IMR-90 (cell line): ENCODE measurements around the gene STK32A. TPM values are rescaled to one million over a fixed set of nuclear protein-coding genes. Genes with fewer than 3 reads are reported as not detected.

Source experiments
- ATAC-seq: fragments of 200-7000 bp; cut with Tn5 transposase; 2 replicates; pipeline ENCODE4 v1.9.1; 2020; ENCODE audit warnings: low read depth, mild to moderate bottlenecking, moderate library complexity
- BruUV-seq: library from RNA; stranded (reverse); fragments of 400-500 nt; replicated peaks from 2 replicates; lab custom pipeline; 2021; lab: Mats Ljungman, UMichigan
- CTCF ChIA-PET: fragments of 300-600 bp; formaldehyde crosslinking; extraction: SDS; loops from one replicate; lab custom pipeline; 2021; ENCODE audit warnings: antibody characterized with exemption; lab: Yijun Ruan, JAX
- POLR2A ChIA-PET: fragments of 300-600 bp; sonication (Branson Sonifier 250); formaldehyde crosslinking; loops from one replicate; lab custom pipeline; 2022; ENCODE audit warnings: antibody characterized with exemption; ENCODE audit not compliant: unreplicated experiment; lab: Charles Lee
- DNase-seq: peaks from one replicate; pipeline ENCODE4 v3.0.0; 2013
- H2AFZ ChIP-seq: replicated peaks from 2 replicates; pipeline ENCODE3; 2013; ENCODE audit warnings: low read length, mild to moderate bottlenecking; ENCODE audit not compliant: poor library complexity
- H2AK5ac ChIP-seq: 2 replicates; pipeline ENCODE4 v1.6.1; 2013; ENCODE audit warnings: low read depth, low read length, inconsistent platforms
- H2AK9ac ChIP-seq: replicated peaks from 2 replicates; pipeline ENCODE3; 2013; ENCODE audit warnings: mild to moderate bottlenecking, low read depth, low read length, moderate library complexity; ENCODE audit not compliant: poor library complexity
- H2BK120ac ChIP-seq: 2 replicates; pipeline ENCODE4 v1.6.1; 2013; ENCODE audit warnings: low read depth, low read length, inconsistent platforms
- H2BK15ac ChIP-seq: 3 replicates; pipeline ENCODE4 v1.6.1; 2013; ENCODE audit warnings: low read depth, low read length, inconsistent platforms
- H2BK20ac ChIP-seq: 2 replicates; pipeline ENCODE4 v1.6.1; 2013; ENCODE audit warnings: low read depth, mild to moderate bottlenecking, inconsistent platforms, low read length, moderate library complexity
- H2BK5ac ChIP-seq: 2 replicates; pipeline ENCODE4 v1.6.1; 2013; ENCODE audit warnings: mild to moderate bottlenecking, low read depth, low read length, inconsistent platforms; ENCODE audit not compliant: poor library complexity, severe bottlenecking
- H3K14ac ChIP-seq: replicated peaks from 2 replicates; pipeline ENCODE4 v1.6.1; 2013; ENCODE audit warnings: low read depth, low read length, inconsistent platforms
- H3K18ac ChIP-seq: 2 replicates; pipeline ENCODE4 v1.6.1; 2013; ENCODE audit warnings: low read depth, low read length, control low read depth
- H3K23ac ChIP-seq: 2 replicates; pipeline ENCODE4 v1.6.1; 2013; ENCODE audit warnings: low read depth, low read length, inconsistent platforms
- H3K27ac ChIP-seq: 2 replicates; pipeline ENCODE4 v1.5.1; 2013; ENCODE audit warnings: mild to moderate bottlenecking, control low read depth, low read length; ENCODE audit not compliant: insufficient read depth
- H3K27me3 ChIP-seq: 2 replicates; pipeline ENCODE4 v1.6.1; 2013; ENCODE audit warnings: low read length; ENCODE audit not compliant: control insufficient read depth, insufficient read depth
- H3K36me3 ChIP-seq: 2 replicates; pipeline ENCODE4 v1.6.1; 2013; ENCODE audit warnings: low read length, mixed read lengths; ENCODE audit not compliant: control insufficient read depth, insufficient read depth
- H3K4ac ChIP-seq: 2 replicates; pipeline ENCODE4 v1.6.1; 2013; ENCODE audit warnings: low read depth, low read length, inconsistent platforms
- H3K4me1 ChIP-seq: 2 replicates; pipeline ENCODE4 v1.6.1; 2013; ENCODE audit warnings: low read length, mixed read lengths; ENCODE audit not compliant: control insufficient read depth, insufficient read depth
- H3K4me2 ChIP-seq: 2 replicates; pipeline ENCODE4 v1.6.1; 2013; ENCODE audit warnings: low read depth, mild to moderate bottlenecking, control low read depth, low read length, moderate library complexity
- H3K4me3 ChIP-seq: 2 replicates; pipeline ENCODE4 v1.5.1; 2013; ENCODE audit warnings: low read depth, mild to moderate bottlenecking, control low read depth, low read length, moderate library complexity; ENCODE audit not compliant: insufficient read depth
- H3K56ac ChIP-seq: 2 replicates; pipeline ENCODE4 v1.6.1; 2013; ENCODE audit warnings: low read length, inconsistent platforms; ENCODE audit not compliant: insufficient read depth; ENCODE audit errors: extremely low read depth
- H3K79me1 ChIP-seq, 2 experiments: 2 replicates each; pipeline ENCODE4 v1.6.1; 2013; ENCODE audit warnings: low read length in 2 of 2, inconsistent platforms in 1 of 2, low read depth in 1 of 2
- H3K9ac ChIP-seq: 2 replicates; pipeline ENCODE4 v1.6.1; 2013; ENCODE audit warnings: low read depth, low read length, control low read depth
- H3K9me1 ChIP-seq: 2 replicates; pipeline ENCODE4 v1.6.1; 2013; ENCODE audit warnings: low read length, inconsistent platforms; ENCODE audit not compliant: insufficient read depth
- H3K9me3 ChIP-seq: 2 replicates; pipeline ENCODE4 v1.6.1; 2013; ENCODE audit warnings: low read length; ENCODE audit not compliant: control insufficient read depth, insufficient read depth
- H4K20me1 ChIP-seq: 2 replicates; pipeline ENCODE4 v1.6.1; 2013; ENCODE audit warnings: low read length, inconsistent platforms; ENCODE audit not compliant: insufficient read depth
- H4K5ac ChIP-seq: 2 replicates; pipeline ENCODE4 v1.6.1; 2013; ENCODE audit warnings: mild to moderate bottlenecking, low read depth, low read length, control low read depth
- H4K8ac ChIP-seq, 2 experiments: 2 replicates each; pipeline ENCODE4 v1.6.1; 2013; ENCODE audit warnings: low read depth in 2 of 2, low read length in 2 of 2, control low read depth in 1 of 2, inconsistent platforms in 1 of 2
- H4K91ac ChIP-seq: 2 replicates; pipeline ENCODE4 v1.6.1; 2013; ENCODE audit warnings: low read depth, low read length, inconsistent platforms; ENCODE audit not compliant: insufficient read depth
- BHLHE40 ChIP-seq: fragments of 150-350 bp; IDR thresholded peaks from 2 replicates; pipeline ENCODE4 v1.6.1; 2016; ENCODE audit warnings: mild to moderate bottlenecking, low read depth, low read length
- CEBPB ChIP-seq: IDR thresholded peaks from 2 replicates; pipeline ENCODE4 v1.6.1; 2012; ENCODE audit warnings: low read depth, low read length, improper control_type of control experiment
- CHD1 ChIP-seq: IDR thresholded peaks from 2 replicates; pipeline ENCODE4 v1.6.1; 2012; ENCODE audit warnings: low read depth, low read length, improper control_type of control experiment
- CTCF ChIP-seq: conservative IDR thresholded peaks from 2 replicates; pipeline ENCODE4 v1.5.1; 2012; ENCODE audit warnings: mild to moderate bottlenecking, low read depth, low read length, improper control_type of control experiment
- ELK1 ChIP-seq: fragments of 150-350 bp; IDR thresholded peaks from 2 replicates; pipeline ENCODE4 v1.6.1; 2016; ENCODE audit warnings: low read depth, mild to moderate bottlenecking, low read length, moderate library complexity, borderline replicate concordance
- FOS ChIP-seq: fragments of 150-350 bp; IDR thresholded peaks from 2 replicates; pipeline ENCODE4 v1.6.1; 2016; ENCODE audit warnings: low read depth, low read length
- MXI1 ChIP-seq: IDR thresholded peaks from 2 replicates; pipeline ENCODE4 v1.6.1; 2012; ENCODE audit warnings: low read depth, mild to moderate bottlenecking, low read length, moderate library complexity, borderline replicate concordance
- NFE2L2 ChIP-seq: fragments of 150-350 bp; IDR thresholded peaks from 2 replicates; pipeline ENCODE4 v1.6.1; 2016; ENCODE audit warnings: low read depth, mild to moderate bottlenecking, low read length
- POLR2A ChIP-seq: IDR thresholded peaks from 2 replicates; pipeline ENCODE4 v1.6.1; 2012; ENCODE audit warnings: mild to moderate bottlenecking, low read depth, low read length
- RAD21 ChIP-seq: IDR thresholded peaks from 2 replicates; pipeline ENCODE4 v1.6.1; 2012; ENCODE audit warnings: low read length, improper control_type of control experiment
- RCOR1 ChIP-seq: IDR thresholded peaks from 2 replicates; pipeline ENCODE4 v1.6.1; 2012; ENCODE audit warnings: mild to moderate bottlenecking, low read length, improper control_type of control experiment; ENCODE audit not compliant: insufficient replicate concordance
- RFX5 ChIP-seq: IDR thresholded peaks from 2 replicates; pipeline ENCODE4 v1.8.0; 2012; ENCODE audit warnings: low read depth, mild to moderate bottlenecking, low read length, moderate library complexity
- SMC3 ChIP-seq: fragments of 150-350 bp; IDR thresholded peaks from 2 replicates; pipeline ENCODE4 v1.6.1; 2016; ENCODE audit warnings: low read depth, mild to moderate bottlenecking, antibody characterized with exemption, low read length, moderate library complexity
- USF2 ChIP-seq: fragments of 150-350 bp; IDR thresholded peaks from 2 replicates; pipeline ENCODE4 v1.6.1; 2017; ENCODE audit warnings: mild to moderate bottlenecking, antibody characterized with exemption, low read length, low read depth
- WGBS, 2 experiments: methylation state at CpG; one replicate each; pipeline versions ENCODE4 v1.1.5 to v1.1.7; 2013; ENCODE audit warnings: missing lambda C conversion rate in 2 of 2; ENCODE audit not compliant: insufficient read length in 1 of 2; ENCODE audit errors: extremely low coverage in 2 of 2; 5-methylcytosine and 5-hydroxymethylcytosine counted together
- dilution Hi-C: fragments of 300-500 bp; cut with HindIII; formaldehyde crosslinking; loops from one replicate; pipeline ENCODE4 v1.14.3; 2018; ENCODE audit warnings: low sequenced_read_pairs; ENCODE audit not compliant: unreplicated experiment
- in situ Hi-C: fragments of 300-500 bp; cut with MboI; formaldehyde crosslinking; loops from 3 replicates; pipeline ENCODE4 v1.14.3; 2019; ENCODE audit warnings: low sequenced_read_pairs, inconsistent platforms, mixed read lengths
- intact Hi-C: fragments of 100-400 bp; cut with micrococcal nuclease; formaldehyde crosslinking; loops from 2 replicates; pipeline ENCODE4 v1.10.0; 2022
- polyA plus RNA-seq, 3 experiments: library from polyadenylated mRNA; depleted of rRNA; stranded (reverse); fragments of >200 nt; gene quantifications; 2 replicates each; pipeline ENCODE4 v1.2.3, GENCODE V29; 2012; ENCODE audit warnings: low replicate concordance in 1 of 3
- total RNA-seq: library from RNA; depleted of rRNA; stranded (reverse); fragments of >200 nt; gene quantifications from 2 replicates; pipeline ENCODE4 v1.2.3, GENCODE V29; 2012

STK32A gene
- total and polyA plus RNA-seq, 2 of the 4 experiments (the other 2 are of a cell fraction): 0.12 to 0.18 TPM

GRCh38 chr5:147321569-147321968, 86.7 kb downstream of the STK32A start:
- H4K20me1 ChIP-seq: no peaks in the 10 kb centered on the region
- H2BK5ac ChIP-seq: no peak overlapping the region
- CTCF ChIA-PET: no interaction called here
- no peak overlapping the region for H3K56ac ChIP-seq
- H2AK5ac ChIP-seq: no peak overlapping the region
- H3K4me1 ChIP-seq: no peaks in the 10 kb centered on the region
- no TSS peak for BruUV-seq
- no peak overlapping the region for H3K14ac ChIP-seq
- TF ChIP-seq ELK1 (no peak), CEBPB (no peak), SMC3 (no peak), CHD1 (no peak), FOS (no peak), RAD21 (no peak), USF2 (no peak), RCOR1 (no peak), BHLHE40 (no peak), NFE2L2 (no peak), RFX5 (no peak), MXI1 (no peak), CTCF (no peak), POLR2A (no peak)
- H3K4ac ChIP-seq: no peak overlapping the region
- H2BK20ac ChIP-seq: no peak overlapping the region
- no peak overlapping the region for H3K27ac ChIP-seq
- H2AK9ac ChIP-seq: no peak overlapping the region
- H3K4me3 ChIP-seq: no peak overlapping the region
- H3K9me1 ChIP-seq: no peaks in the 10 kb centered on the region
- no peak overlapping the region for H3K4me2 ChIP-seq
- dilution Hi-C loops (no loop called here), in situ Hi-C loops (no loop called here), intact Hi-C loops (no loop called here)
- DNase-seq (no peak), ATAC-seq (no peak)
- H3K36me3 ChIP-seq: no peaks in the 10 kb centered on the region
- no peak overlapping the region for H3K18ac ChIP-seq
- no CpG with 5 or more reads among the region's 1 CpG for WGBS, 2 experiments
- H2BK15ac ChIP-seq: no peak overlapping the region
- H4K8ac ChIP-seq: no peak overlapping the region
- no peak overlapping the region for H4K5ac ChIP-seq
- no peaks in the 10 kb centered on the region for H3K79me1 ChIP-seq
- H3K9me3 ChIP-seq: no peaks in the 10 kb centered on the region
- H3K23ac ChIP-seq: no peak overlapping the region
- no peak overlapping the region for H4K91ac ChIP-seq
- POLR2A ChIA-PET: no interaction called here
- H3K27me3 ChIP-seq: no peaks in the 10 kb centered on the region
- no peak overlapping the region for H2AFZ ChIP-seq
- H2BK120ac ChIP-seq: no peak overlapping the region
- H3K9ac ChIP-seq: no peak overlapping the region
